ENCODE data around the gene JPH3.
"Not testable (repeated sequence)": the region's sequence is repeated elsewhere in the genome, so short reads cannot be mapped to it uniquely, and the experiment has no call there.

Gene JPH3

GRCh38 chr16:87658564-87659225, 56.4 kb downstream of the JPH3 start:
- FAIRE-seq, result no peak

DNA sequence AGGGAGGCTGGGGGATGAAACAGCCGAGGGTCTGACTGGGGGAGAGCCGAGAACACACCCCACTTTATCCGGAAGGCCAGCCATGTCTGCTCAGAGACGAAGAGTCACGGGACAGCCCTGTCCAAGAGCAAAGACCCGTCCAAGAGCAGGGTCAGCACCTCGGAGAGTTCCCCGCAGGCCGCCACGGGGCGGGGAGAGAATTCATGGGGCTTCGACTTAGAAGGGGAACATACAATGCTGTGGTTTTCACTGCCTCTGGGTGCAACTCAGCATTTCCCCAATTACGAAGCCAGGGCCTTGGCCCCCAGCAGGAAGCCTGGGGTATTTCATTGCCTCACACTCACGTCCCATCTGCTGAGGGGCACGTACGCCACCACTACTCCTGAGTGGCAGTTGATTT, 59.3 kb downstream of the JPH3 start:
- no peak for FAIRE-seq

DNA sequence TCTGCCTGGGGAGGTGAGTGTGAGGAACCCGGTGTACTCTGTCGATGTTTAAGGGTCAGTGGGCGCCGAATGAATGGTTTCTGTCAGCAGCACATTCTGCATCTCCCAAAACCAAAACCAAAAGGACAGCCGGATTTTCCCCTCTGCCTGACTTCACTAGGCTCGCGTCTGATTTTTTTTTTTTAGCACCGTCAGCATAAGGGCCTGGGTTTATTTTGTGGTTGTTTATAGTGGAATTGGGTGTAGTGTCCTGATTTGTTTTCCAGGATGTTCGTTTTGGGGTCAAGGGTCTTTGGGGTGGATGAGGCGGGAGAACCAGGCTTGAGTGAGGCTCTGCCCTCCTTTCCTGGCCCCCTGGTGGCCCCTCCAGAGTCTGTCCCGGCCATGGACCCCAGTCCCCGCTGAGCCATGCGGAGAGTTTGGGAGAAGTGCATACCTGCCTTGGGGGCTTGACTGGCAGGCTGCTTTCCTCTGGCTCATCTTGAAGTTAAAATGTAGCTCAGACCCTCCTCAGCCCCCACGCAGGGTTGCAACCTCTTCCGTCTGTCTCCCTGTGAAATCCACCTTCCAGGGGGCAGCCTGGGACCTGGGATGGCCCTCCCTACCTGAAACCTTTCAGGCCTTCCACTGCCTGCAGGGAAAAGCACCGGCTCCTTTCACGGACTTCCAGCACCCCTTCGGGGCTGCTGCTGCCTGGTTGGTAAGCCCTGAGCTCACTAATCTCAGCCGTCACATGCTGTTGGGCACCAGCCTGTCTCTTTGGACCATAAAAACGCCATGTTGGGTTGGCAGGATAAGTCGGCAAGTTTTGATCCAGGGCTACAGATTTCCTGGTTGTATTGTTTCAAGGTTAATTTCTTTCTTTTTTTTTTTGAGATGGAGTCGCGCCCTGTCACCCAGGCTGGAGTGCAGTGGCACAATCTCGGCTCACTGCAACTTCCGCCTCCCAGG, 60.2 kb downstream of the JPH3 start:
- no peak for FAIRE-seq

DNA sequence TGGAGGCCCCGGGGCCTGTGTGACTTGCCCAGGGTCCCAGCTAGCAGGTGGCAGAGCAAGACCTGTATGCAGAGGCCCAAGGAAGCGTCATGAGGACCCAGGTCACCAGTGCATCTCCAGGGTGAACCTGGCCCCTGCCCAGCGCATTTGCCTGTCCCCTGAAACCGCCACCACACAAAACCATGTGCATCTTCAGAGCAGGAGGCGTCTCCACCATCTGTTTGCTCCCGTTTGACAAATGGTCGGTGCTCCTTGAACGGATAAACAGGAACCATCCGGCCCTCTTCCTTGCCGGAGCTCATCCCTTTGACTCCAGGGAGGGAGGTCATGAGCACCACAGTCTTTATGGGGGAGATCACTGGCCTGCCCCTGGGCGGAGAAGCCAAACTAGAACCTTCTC, 62.5 kb downstream of the JPH3 start:
- no peak for FAIRE-seq

DNA sequence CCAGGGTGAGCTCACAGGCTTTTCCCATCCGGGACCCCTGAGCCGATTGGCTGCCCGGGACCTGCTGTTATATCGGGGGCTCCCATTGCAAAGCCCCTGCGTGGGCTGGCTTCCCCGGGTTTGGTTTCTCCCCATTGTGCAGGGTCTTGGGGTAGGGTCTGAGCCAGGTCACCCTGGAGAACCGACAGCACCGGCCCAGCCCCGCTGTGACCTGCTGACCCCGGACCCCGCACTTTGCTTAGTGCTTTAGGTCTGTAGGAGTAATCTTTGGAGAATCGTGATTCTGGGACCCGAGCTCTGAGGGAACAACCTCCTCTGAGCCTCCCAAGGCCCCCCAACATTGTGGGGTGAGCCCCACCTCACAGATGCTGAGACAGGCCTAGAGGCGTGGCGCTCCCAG, 62.9 kb downstream of the JPH3 start:
- FAIRE-seq, result no peak

DNA sequence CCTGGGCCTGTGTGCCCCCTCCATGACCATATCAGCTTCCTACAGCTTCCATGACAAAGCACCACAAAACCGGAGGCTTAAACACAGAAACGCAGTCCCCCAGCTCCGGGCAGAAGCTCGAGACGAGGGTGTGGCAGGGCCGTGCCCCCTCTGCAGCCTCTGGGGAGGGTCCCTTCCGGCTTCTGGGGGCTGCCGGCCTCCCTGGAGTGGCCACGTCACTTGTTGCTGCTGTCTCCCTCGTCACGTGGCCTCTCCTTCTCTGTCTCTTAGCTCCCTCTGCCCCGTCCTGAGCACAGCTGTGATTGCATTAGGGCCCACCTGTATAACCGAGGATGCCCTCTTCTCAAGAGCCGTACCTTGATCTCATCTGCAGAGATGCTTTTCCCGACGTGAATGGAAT, 64.6 kb downstream of the JPH3 start:
- FAIRE-seq, result no peak

- FAIRE-seq, result no peak
Measured at GRCh38 chr16:87667443-87667842, 65.1 kb downstream of the JPH3 start.

DNA sequence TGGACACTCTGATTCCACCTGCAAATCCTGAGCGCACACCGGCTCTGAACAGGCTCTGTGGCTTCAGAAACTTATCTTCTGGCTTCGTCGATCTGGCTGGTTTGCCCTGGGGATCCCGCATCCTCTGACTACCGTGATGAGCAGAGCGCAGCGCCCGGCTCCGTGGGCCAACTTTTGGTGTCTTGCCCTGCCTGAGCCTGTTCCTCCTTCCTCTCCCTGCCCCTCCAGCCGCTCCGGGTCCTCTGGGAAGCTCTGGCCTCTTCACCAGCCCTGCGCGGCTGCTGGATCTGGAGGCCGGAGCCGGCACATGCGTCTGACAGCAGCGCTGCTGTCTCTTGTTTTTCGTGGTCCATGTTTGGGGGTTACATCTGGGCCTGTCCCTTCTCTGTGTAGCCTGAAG, 65.6 kb downstream of the JPH3 start:
- FAIRE-seq, result no peak

DNA sequence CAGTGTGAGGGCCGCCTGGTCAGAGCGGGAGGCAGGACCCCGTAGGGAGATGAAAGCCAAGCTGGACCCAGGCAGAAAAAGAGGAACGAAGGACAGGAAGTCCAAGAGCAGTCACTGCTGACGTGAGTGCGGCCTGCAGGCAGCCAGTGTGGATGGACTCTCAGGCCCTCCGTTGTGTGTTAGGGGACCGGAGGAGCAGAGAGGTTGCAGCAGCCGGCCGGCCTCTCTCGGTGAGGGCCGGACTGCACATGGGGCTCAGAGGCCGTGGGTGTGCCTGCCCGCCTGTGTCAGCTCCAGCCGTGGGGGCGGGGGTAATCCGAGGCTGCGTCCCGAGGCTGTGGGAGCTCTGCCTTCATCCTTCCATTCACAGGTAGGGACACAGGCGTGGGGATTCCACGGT, 67.4 kb downstream of the JPH3 start:
- no peak for FAIRE-seq

- FAIRE-seq, result no peak
Measured at GRCh38 chr16:87671221-87671620, 68.9 kb downstream of the JPH3 start.

DNA sequence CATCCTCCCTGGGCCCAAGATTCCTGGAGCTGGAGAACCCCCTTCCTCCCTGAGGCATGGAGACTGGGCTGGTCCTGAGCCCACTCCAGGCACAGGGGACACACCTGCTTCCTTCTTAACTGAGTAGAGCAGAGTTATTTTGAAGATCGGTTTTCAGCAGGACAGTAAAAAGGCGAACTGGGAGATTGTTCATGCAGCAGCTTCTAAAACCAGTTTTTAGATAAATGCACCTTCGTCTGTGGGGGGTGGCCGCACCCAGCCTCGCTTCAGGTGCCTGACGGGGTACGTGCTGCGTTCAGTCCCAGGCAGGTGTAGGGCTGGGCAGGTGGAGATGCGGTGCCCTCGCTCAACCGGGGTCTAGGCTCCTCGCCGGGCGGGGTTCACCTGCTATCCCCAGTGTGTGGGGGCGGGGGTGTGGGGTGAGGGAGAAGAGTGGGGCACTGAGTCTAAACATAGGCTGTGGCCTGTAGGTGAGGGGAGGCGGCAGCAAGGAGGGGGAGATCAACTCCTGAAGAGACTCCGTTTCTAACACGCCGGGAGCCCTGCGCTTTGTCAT, 69.5 kb downstream of the JPH3 start:
- no peak for FAIRE-seq

DNA sequence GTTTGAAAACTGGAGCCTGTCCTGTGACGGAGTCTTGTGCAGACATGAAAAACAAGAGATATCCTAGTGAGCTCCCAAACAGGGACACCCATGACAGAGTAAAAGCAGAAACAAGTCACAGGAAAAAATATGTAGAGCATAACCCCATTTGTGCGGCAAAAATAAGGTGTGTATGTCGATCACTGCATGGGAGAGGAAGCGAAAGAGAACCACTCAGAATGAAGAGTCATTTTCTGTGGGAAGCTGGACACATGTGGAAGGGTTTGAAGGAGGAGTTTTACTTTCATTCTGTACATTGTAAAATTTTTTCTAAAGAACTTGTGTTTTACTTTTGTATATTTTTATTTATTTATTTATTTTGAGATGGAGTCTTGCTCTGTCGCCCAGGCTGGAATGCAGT, 72.1 kb downstream of the JPH3 start:
- FAIRE-seq, result no peak

- no peak for FAIRE-seq
Measured at GRCh38 chr16:87675111-87675719, 72.9 kb downstream of the JPH3 start.

GRCh38 chr16:87677830-87678229, 75.5 kb downstream of the JPH3 start:
- FAIRE-seq, result no peak

- no peak for FAIRE-seq
Measured at GRCh38 chr16:87678618-87679017, 76.3 kb downstream of the JPH3 start.

GRCh38 chr16:87679593-87680271, 77.4 kb downstream of the JPH3 start:
- FAIRE-seq, result no peak

GRCh38 chr16:87680272-87680644, 78.0 kb downstream of the JPH3 start:
- FAIRE-seq, result no peak

- FAIRE-seq, result not testable (repeated sequence)
Measured at GRCh38 chr16:87681051-87681602, 78.8 kb downstream of the JPH3 start.

GRCh38 chr16:87681981-87682570, 79.8 kb downstream of the JPH3 start:
- no peak for FAIRE-seq

GRCh38 chr16:87682852-87683399, 80.6 kb downstream of the JPH3 start:
- FAIRE-seq, result no peak

DNA sequence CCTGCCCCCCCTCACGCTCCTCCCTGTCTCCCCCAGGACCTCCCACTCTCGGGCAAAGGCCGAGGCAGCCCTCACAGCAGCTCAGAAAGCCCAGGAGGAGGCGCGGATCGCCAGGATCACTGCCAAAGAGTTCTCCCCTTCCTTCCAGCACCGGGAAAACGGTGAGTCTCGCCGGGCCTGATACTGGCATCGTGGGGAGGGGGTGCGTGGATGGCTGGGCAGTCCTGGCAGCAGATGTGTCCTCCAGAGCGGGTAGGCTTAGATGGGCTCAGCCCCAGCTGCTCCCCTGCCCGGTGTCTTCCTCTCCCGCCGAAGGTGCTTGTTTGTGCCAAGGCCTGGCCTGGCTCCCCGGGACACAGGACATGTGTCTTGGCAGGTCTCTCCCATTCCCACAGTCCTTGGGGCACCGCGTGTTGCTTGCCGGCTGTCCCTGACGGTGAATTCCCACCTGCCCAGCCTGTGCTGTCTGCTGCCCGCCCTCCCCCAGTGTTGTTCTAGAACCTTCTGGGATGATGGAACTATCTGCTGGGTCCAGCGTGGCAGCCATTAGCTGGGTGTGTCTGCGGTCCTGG, 81.9 kb downstream of the JPH3 start:
- FAIRE-seq, result no peak

All from islet of Langerhans (tissue), 1 donor.